Hepatocyte (in vitro differentiated cells): Measurements from ENCODE around the gene FAT4. TPM values are rescaled to one million over a fixed set of nuclear protein-coding genes. Genes with fewer than 3 reads are reported as not detected.

Source experiments
- DNase-seq: peaks from one replicate; pipeline ENCODE4 v3.0.0-alpha.2; 2016; ENCODE audit warnings: low spot score
- H2AFZ ChIP-seq: fragments of 200-600 bp; sonication (generic); 2 replicates; pipeline ENCODE4 v1.6.0; 2016; ENCODE audit warnings: antibody characterized with exemption, mild to moderate bottlenecking
- H3K27ac ChIP-seq: fragments of 200-600 bp; sonication (generic); 2 replicates; pipeline ENCODE4 v1.5.1; 2016; ENCODE audit warnings: mild to moderate bottlenecking
- H3K27me3 ChIP-seq: fragments of 200-600 bp; sonication (generic); 2 replicates; pipeline ENCODE4 v1.6.1; 2016
- H3K36me3 ChIP-seq: fragments of 200-600 bp; sonication (generic); replicated peaks from 2 replicates; pipeline ENCODE4 v1.5.1; 2016; ENCODE audit warnings: low read depth; ENCODE audit not compliant: insufficient read depth
- H3K4me1 ChIP-seq: fragments of 200-600 bp; sonication (generic); 2 replicates; pipeline ENCODE4 v1.5.1; 2016; ENCODE audit warnings: mild to moderate bottlenecking, moderate library complexity; ENCODE audit not compliant: insufficient read depth
- H3K4me2 ChIP-seq: fragments of 200-600 bp; sonication (generic); 2 replicates; pipeline ENCODE4 v1.6.0; 2016
- H3K4me3 ChIP-seq: fragments of 200-600 bp; sonication (generic); 2 replicates; pipeline ENCODE4 v1.5.1; 2016; ENCODE audit warnings: mild to moderate bottlenecking
- H3K79me2 ChIP-seq: fragments of 200-600 bp; sonication (generic); 2 replicates; pipeline ENCODE4 v1.6.0; 2017; ENCODE audit warnings: mild to moderate bottlenecking
- H3K9me2 ChIP-seq: fragments of 200-600 bp; sonication (generic); replicated peaks from 2 replicates; pipeline ENCODE4 v1.6.0; 2017; ENCODE audit warnings: mild to moderate bottlenecking; ENCODE audit not compliant: insufficient read depth
- H3K9me3 ChIP-seq: fragments of 200-600 bp; sonication (generic); 2 replicates; pipeline ENCODE4 v1.5.1; 2016; ENCODE audit warnings: low read depth, mild to moderate bottlenecking
- H4K20me1 ChIP-seq: fragments of 200-600 bp; sonication (generic); 2 replicates; pipeline ENCODE4 v1.6.0; 2016; ENCODE audit warnings: mild to moderate bottlenecking; ENCODE audit not compliant: insufficient read depth, poor library complexity, severe bottlenecking
- EZH2 ChIP-seq: fragments of 200-600 bp; sonication (generic); IDR thresholded peaks from 2 replicates; pipeline ENCODE4 v1.6.1; 2016; ENCODE audit warnings: antibody characterized with exemption, mild to moderate bottlenecking, borderline replicate concordance
- EZH2phosphoT487 ChIP-seq: fragments of 200-600 bp; sonication (generic); IDR thresholded peaks from one replicate; pipeline ENCODE4 v1.6.1; 2018; ENCODE audit warnings: antibody characterized with exemption, mild to moderate bottlenecking, low read depth, moderate library complexity; ENCODE audit not compliant: unreplicated experiment, severe bottlenecking
- WGBS: methylation state at CpG from one replicate; pipeline ENCODE4 v1.1.6; 2016; ENCODE audit warnings: low lambda C conversion rate; ENCODE audit errors: missing lambda C conversion rate; 5-methylcytosine and 5-hydroxymethylcytosine counted together
- polyA plus RNA-seq: library from polyadenylated mRNA; unstranded; fragments of >200 nt; fragmentation: Nextera tagmentation; extraction: Ambion mirVana; gene quantifications from 2 replicates; pipeline ENCODE4 v1.2.1, GENCODE V29; 2016
- total RNA-seq: library from RNA; depleted of rRNA; stranded (reverse); fragments of >200 nt; gene quantifications from 2 replicates; pipeline ENCODE4 v1.2.3, GENCODE V29; 2014
- TF ChIP-seq, protein P1 (sequence below): fragments of 200-600 bp; sonication (generic); IDR thresholded peaks from 2 replicates; pipeline ENCODE4 v1.5.1; 2016; ENCODE audit warnings: antibody characterized with exemption, mild to moderate bottlenecking; ENCODE audit not compliant: poor library complexity

The FAT4 gene
- total and polyA plus RNA-seq, 2 experiments from 2014 or later, result 2.9 to 59.5 TPM

DNA sequence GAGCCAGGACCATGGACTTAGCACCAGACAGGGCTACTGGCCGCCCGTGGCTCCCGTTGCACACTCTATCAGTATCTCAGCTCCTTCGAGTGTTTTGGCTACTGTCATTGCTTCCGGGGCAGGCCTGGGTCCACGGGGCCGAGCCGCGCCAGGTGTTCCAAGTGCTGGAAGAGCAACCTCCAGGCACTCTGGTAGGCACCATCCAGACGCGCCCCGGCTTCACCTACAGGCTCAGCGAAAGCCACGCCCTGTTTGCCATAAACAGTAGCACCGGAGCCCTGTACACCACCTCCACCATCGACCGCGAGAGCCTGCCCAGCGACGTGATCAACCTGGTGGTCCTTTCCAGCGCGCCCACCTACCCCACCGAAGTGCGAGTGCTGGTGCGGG is 1.6 kb downstream of the FAT4 start:
- Histone ChIP-seq H3K27me3 (peaks cover 17% of the 10 kb centered on the region), H3K9me3 (no peaks in the 10 kb centered on the region), H3K36me3 (no peaks in the 10 kb centered on the region), H3K9me2 (no peaks in the 10 kb centered on the region), H3K4me2 (peak overlapping the region; percentile 90), H4K20me1 (peaks cover 39% of the 10 kb centered on the region), H3K27ac (peak overlapping the region; percentile 94), H3K79me2 (peaks cover 60% of the 10 kb centered on the region), H2AFZ (peak overlapping the region; percentile 30), H3K4me1 (no peaks in the 10 kb centered on the region), H3K4me3 (peak overlapping the region; percentile 98)
- DNase-seq, result peak; percentile 57
- TF ChIP-seq EZH2phosphoT487 (no peak), EZH2 (no peak)
- 1% methylated on average over 25 of the region's 25 CpGs for whole genome bisulfite sequencing

DNA sequence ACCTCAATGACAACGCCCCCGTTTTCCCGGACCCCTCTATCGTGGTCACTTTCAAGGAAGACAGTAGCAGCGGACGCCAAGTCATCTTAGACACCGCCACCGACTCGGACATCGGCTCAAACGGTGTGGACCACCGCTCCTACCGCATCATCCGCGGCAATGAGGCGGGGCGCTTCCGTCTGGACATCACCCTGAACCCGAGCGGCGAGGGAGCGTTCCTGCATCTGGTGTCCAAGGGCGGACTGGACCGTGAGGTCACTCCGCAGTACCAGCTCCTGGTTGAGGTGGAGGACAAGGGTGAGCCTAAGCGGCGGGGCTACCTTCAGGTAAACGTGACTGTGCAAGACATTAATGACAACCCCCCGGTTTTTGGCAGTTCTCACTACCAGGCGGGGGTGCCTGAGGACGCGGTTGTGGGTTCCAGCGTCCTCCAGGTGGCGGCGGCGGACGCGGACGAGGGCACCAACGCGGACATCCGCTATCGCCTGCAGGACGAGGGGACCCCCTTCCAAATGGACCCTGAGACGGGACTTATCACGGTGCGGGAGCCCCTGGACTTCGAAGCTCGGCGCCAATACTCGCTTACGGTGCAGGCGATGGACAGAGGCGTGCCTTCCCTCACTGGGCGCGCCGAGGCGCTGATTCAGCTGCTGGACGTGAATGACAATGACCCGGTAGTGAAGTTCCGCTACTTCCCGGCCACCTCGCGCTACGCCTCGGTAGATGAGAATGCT is 2.2 kb downstream of the FAT4 start:
- peak overlapping the region; percentile 94 for H3K27ac ChIP-seq
- H2AFZ ChIP-seq, result peak overlapping the region; percentile 30
- H3K4me1 ChIP-seq, result no peaks in the 10 kb centered on the region
- H3K9me3 ChIP-seq, result no peaks in the 10 kb centered on the region
- peaks cover 65% of the 10 kb centered on the region for H3K79me2 ChIP-seq
- no peaks in the 10 kb centered on the region for H3K36me3 ChIP-seq
- peak overlapping the region; percentile 98 for H3K4me3 ChIP-seq
- TF ChIP-seq EZH2phosphoT487 (no peak), EZH2 (peak; percentile 32)
- TF ChIP-seq, protein P1, sequence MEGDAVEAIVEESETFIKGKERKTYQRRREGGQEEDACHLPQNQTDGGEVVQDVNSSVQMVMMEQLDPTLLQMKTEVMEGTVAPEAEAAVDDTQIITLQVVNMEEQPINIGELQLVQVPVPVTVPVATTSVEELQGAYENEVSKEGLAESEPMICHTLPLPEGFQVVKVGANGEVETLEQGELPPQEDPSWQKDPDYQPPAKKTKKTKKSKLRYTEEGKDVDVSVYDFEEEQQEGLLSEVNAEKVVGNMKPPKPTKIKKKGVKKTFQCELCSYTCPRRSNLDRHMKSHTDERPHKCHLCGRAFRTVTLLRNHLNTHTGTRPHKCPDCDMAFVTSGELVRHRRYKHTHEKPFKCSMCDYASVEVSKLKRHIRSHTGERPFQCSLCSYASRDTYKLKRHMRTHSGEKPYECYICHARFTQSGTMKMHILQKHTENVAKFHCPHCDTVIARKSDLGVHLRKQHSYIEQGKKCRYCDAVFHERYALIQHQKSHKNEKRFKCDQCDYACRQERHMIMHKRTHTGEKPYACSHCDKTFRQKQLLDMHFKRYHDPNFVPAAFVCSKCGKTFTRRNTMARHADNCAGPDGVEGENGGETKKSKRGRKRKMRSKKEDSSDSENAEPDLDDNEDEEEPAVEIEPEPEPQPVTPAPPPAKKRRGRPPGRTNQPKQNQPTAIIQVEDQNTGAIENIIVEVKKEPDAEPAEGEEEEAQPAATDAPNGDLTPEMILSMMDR, result peak; percentile 35
- WGBS, result 1% methylated on average over 65 of the region's 66 CpGs
- H3K4me2 ChIP-seq, result peak overlapping the region; percentile 90
- peak; percentile 40 for DNase-seq
- H3K9me2 ChIP-seq, result no peaks in the 10 kb centered on the region
- peaks cover 17% of the 10 kb centered on the region for H3K27me3 ChIP-seq
- peaks cover 43% of the 10 kb centered on the region for H4K20me1 ChIP-seq

DNA sequence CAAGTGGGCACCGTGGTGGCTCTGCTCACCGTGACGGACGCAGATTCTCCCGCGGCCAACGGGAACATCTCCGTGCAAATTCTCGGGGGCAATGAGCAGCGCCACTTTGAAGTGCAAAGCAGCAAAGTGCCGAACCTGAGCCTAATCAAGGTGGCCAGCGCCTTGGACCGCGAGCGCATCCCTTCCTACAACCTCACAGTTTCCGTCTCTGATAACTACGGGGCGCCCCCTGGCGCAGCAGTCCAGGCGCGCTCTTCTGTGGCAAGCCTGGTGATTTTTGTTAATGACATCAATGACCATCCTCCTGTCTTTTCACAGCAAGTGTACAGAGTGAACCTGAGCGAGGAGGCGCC is 2.7 kb downstream of the FAT4 start:
- Histone ChIP-seq H3K9me3 (no peaks in the 10 kb centered on the region), H3K79me2 (peaks cover 71% of the 10 kb centered on the region), H3K4me3 (peak overlapping the region; percentile 98), H3K36me3 (no peaks in the 10 kb centered on the region), H4K20me1 (peaks cover 49% of the 10 kb centered on the region), H2AFZ (peak overlapping the region; percentile 30), H3K27me3 (peaks cover 17% of the 10 kb centered on the region), H3K9me2 (no peaks in the 10 kb centered on the region), H3K27ac (peak overlapping the region; percentile 94), H3K4me2 (peak overlapping the region; percentile 90), H3K4me1 (no peaks in the 10 kb centered on the region)
- TF ChIP-seq, protein P1, result peak; percentile 58
- no peak for TF ChIP-seq EZH2phosphoT487
- 6% methylated on average over 23 of the region's 23 CpGs for WGBS
- peak; percentile 71 for DNase-seq

DNA sequence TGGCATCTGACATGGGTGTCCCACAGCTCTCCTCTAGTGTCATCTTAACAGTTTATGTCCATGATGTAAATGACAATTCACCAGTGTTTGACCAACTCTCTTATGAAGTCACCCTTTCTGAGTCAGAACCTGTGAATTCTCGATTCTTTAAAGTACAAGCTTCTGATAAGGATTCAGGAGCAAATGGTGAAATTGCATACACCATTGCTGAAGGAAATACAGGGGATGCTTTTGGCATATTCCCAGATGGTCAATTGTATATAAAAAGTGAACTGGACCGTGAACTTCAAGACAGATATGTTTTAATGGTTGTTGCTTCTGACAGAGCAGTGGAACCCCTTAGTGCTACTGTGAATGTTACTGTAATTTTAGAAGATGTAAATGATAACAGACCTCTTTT is 4.6 kb downstream of the FAT4 start:
- no peaks in the 10 kb centered on the region for H3K9me2 ChIP-seq
- H3K27ac ChIP-seq, result peak overlapping the region; percentile 3
- H2AFZ ChIP-seq, result no peak overlapping the region
- no peak for DNase-seq
- H3K4me3 ChIP-seq, result peak overlapping the region; percentile 12
- peaks cover 89% of the 10 kb centered on the region for H3K79me2 ChIP-seq
- H3K27me3 ChIP-seq, result peaks cover 17% of the 10 kb centered on the region
- peak overlapping the region; percentile 90 for H3K4me2 ChIP-seq
- H3K9me3 ChIP-seq, result no peaks in the 10 kb centered on the region
- H3K36me3 ChIP-seq, result no peaks in the 10 kb centered on the region
- TF ChIP-seq EZH2phosphoT487 (no peak), EZH2 (no peak)
- TF ChIP-seq, protein P1, result no peak
- 64% methylated on average over 2 of the region's 2 CpGs for WGBS
- H3K4me1 ChIP-seq, result no peaks in the 10 kb centered on the region
- H4K20me1 ChIP-seq, result peaks cover 64% of the 10 kb centered on the region
